ENCODE data around the gene MED23. TPM values are rescaled to one million over a fixed set of nuclear protein-coding genes. Genes with fewer than 3 reads are reported as not detected.

The MED23 gene
- total and polyA plus RNA-seq, 9 of the 15 experiments (the other 6 are each of a cell fraction or from before 2014, with no cell fraction given) = 13.7 to 61.2 (median 27.2) TPM

GRCh38 chr6:131572686-131573415, 55.2 kb downstream of the MED23 start, which contains the start of gene ARG1:
TSS of gene ARG1 (plus strand) at chr6:131573226. CDS start at chr6:131573283, 57 bp downstream.
- WGBS (ENCODE audit: insufficient coverage, low coverage, missing lambda C conversion rate) = 60% methylated on average over 6 of the region's 6 CpGs
- DNase-seq (ENCODE audit: extremely low read depth in 1 of 4, low spot score in 3 of 4) (peak in 3 of 4 experiments; percentile 17 to 33 (median 23)), ATAC-seq (peak; percentile 74), FAIRE-seq (no peak)
- in situ Hi-C loops (cut with MboI) = no loop called here
- Histone ChIP-seq H4K20me1 (replicated peaks; ENCODE audit: control insufficient read depth, insufficient read depth, low read length) (no peaks in the 10 kb centered on the region), H3K4me2 (ENCODE audit: insufficient read depth, low read length) (no peak within 1 kb of the TSS), H3K9me3 (replicated peaks; ENCODE audit: control insufficient read depth, insufficient read depth, low read depth, low read length) (no peaks in the 10 kb centered on the region), H3K9ac (ENCODE audit: insufficient read depth in 1 of 2, low read depth in 2 of 2, low read length in 2 of 2) (no peak within 1 kb of the TSS), H3K9me1 (ENCODE audit: control insufficient read depth, insufficient read depth, low read length) (no peaks in the 10 kb centered on the region), H3K27ac (ENCODE audit: extremely low read depth, low read depth, low read length) (no peak within 1 kb of the TSS), H3K79me2 (ENCODE audit: control insufficient read depth, insufficient read depth, low read length) (no peaks in the 10 kb centered on the region), H3K36me3 (ENCODE audit: control insufficient read depth, insufficient read depth, low read length) (peaks cover 7% of the 10 kb centered on the region; the same call in 2 of the 3 replicates), H2AFZ (ENCODE audit: low read depth, low read length) (no peak within 1 kb of the TSS), H3K4me3 (no peak within 1 kb of the TSS), H3K27me3 (ENCODE audit: control insufficient read depth in 2 of 2, insufficient read depth in 2 of 2, low read length in 2 of 2) (no peaks in the 10 kb centered on the region), H3K4me1 (replicated peaks in 1 of 2; ENCODE audit: control insufficient read depth in 2 of 2, insufficient read depth in 2 of 2, low read length in 2 of 2) (peaks cover 0 to 3% of the 10 kb centered on the region in 2 experiments; a peak in 1 of 5 replicates)
- BruUV-seq (replicated peaks) = no TSS peak
- POLR2A ChIA-PET = interaction anchor here (0.5 to 1.2 kb wide), 4 partner anchors 8 to 916 kb away, joined by 3 to 4 read pairs (median 3); partner anchors contain the start of gene MED23
- TF ChIP-seq ARID2 (IDR thresholded peaks at IDR 0.05) = no peak
- TF ChIP-seq, protein P1, sequence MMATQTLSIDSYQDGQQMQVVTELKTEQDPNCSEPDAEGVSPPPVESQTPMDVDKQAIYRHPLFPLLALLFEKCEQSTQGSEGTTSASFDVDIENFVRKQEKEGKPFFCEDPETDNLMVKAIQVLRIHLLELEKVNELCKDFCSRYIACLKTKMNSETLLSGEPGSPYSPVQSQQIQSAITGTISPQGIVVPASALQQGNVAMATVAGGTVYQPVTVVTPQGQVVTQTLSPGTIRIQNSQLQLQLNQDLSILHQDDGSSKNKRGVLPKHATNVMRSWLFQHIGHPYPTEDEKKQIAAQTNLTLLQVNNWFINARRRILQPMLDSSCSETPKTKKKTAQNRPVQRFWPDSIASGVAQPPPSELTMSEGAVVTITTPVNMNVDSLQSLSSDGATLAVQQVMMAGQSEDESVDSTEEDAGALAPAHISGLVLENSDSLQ (IDR thresholded peaks at IDR 0.05) = peak; percentile 44; the same call in 1 of the 2 replicates
- TF ChIP-seq, protein P2, sequence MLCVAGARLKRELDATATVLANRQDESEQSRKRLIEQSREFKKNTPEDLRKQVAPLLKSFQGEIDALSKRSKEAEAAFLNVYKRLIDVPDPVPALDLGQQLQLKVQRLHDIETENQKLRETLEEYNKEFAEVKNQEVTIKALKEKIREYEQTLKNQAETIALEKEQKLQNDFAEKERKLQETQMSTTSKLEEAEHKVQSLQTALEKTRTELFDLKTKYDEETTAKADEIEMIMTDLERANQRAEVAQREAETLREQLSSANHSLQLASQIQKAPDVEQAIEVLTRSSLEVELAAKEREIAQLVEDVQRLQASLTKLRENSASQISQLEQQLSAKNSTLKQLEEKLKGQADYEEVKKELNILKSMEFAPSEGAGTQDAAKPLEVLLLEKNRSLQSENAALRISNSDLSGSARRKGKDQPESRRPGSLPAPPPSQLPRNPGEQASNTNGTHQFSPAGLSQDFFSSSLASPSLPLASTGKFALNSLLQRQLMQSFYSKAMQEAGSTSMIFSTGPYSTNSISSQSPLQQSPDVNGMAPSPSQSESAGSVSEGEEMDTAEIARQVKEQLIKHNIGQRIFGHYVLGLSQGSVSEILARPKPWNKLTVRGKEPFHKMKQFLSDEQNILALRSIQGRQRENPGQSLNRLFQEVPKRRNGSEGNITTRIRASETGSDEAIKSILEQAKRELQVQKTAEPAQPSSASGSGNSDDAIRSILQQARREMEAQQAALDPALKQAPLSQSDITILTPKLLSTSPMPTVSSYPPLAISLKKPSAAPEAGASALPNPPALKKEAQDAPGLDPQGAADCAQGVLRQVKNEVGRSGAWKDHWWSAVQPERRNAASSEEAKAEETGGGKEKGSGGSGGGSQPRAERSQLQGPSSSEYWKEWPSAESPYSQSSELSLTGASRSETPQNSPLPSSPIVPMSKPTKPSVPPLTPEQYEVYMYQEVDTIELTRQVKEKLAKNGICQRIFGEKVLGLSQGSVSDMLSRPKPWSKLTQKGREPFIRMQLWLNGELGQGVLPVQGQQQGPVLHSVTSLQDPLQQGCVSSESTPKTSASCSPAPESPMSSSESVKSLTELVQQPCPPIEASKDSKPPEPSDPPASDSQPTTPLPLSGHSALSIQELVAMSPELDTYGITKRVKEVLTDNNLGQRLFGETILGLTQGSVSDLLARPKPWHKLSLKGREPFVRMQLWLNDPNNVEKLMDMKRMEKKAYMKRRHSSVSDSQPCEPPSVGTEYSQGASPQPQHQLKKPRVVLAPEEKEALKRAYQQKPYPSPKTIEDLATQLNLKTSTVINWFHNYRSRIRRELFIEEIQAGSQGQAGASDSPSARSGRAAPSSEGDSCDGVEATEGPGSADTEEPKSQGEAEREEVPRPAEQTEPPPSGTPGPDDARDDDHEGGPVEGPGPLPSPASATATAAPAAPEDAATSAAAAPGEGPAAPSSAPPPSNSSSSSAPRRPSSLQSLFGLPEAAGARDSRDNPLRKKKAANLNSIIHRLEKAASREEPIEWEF (CRISPR knock-in tag; IDR thresholded peaks at IDR 0.05) = no peak
- TF ChIP-seq, protein P3, sequence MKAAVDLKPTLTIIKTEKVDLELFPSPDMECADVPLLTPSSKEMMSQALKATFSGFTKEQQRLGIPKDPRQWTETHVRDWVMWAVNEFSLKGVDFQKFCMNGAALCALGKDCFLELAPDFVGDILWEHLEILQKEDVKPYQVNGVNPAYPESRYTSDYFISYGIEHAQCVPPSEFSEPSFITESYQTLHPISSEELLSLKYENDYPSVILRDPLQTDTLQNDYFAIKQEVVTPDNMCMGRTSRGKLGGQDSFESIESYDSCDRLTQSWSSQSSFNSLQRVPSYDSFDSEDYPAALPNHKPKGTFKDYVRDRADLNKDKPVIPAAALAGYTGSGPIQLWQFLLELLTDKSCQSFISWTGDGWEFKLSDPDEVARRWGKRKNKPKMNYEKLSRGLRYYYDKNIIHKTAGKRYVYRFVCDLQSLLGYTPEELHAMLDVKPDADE (conservative IDR thresholded peaks at IDR 0.05; ENCODE audit: control insufficient read depth, low read depth, low read length) = no peak
- TF ChIP-seq ZNF695 (CRISPR knock-in tag; IDR thresholded peaks at IDR 0.05) = no peak
- TF ChIP-seq SRSF9 (IDR thresholded peaks at IDR 0.05; ENCODE audit: borderline replicate concordance, low read depth, low read length) = no peak
- no peak for TF ChIP-seq ZKSCAN8 (CRISPR knock-in tag; IDR thresholded peaks at IDR 0.05)
- TF ChIP-seq, protein P4, sequence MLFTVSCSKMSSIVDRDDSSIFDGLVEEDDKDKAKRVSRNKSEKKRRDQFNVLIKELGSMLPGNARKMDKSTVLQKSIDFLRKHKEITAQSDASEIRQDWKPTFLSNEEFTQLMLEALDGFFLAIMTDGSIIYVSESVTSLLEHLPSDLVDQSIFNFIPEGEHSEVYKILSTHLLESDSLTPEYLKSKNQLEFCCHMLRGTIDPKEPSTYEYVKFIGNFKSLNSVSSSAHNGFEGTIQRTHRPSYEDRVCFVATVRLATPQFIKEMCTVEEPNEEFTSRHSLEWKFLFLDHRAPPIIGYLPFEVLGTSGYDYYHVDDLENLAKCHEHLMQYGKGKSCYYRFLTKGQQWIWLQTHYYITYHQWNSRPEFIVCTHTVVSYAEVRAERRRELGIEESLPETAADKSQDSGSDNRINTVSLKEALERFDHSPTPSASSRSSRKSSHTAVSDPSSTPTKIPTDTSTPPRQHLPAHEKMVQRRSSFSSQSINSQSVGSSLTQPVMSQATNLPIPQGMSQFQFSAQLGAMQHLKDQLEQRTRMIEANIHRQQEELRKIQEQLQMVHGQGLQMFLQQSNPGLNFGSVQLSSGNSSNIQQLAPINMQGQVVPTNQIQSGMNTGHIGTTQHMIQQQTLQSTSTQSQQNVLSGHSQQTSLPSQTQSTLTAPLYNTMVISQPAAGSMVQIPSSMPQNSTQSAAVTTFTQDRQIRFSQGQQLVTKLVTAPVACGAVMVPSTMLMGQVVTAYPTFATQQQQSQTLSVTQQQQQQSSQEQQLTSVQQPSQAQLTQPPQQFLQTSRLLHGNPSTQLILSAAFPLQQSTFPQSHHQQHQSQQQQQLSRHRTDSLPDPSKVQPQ (CRISPR knock-in tag; IDR thresholded peaks at IDR 0.05; ENCODE audit: borderline replicate concordance) = no peak
- TF ChIP-seq ARID1B (IDR thresholded peaks at IDR 0.05) = peak; percentile 18; the same call in 1 of the 2 replicates
- 0 out of 2 replicates have a peak, but pooled peaks have one; percentile 15 for TF ChIP-seq TAL1 (IDR thresholded peaks at IDR 0.05)
- TF ChIP-seq BDP1 (IDR thresholded peaks at IDR 0.05; ENCODE audit: insufficient read depth, insufficient read length) = no peak
- intact Hi-C loops (cut with micrococcal nuclease) = no loop called here
- CTCF ChIA-PET (ENCODE audit: low intra/inter-chr PET ratio) = no interaction called here
